Measurements from ENCODE around the gene SPNS3. TPM values are rescaled to one million over a fixed set of nuclear protein-coding genes. Genes with fewer than 3 reads are reported as not detected.
A peak's percentile ranks its signal among the peaks of the same experiment; 100 is the strongest.

The SPNS3 gene
- total RNA-seq, 1 experiment from 2014 or later, result not detected

GRCh38 chr17:4449736-4450135 is 16.0 kb downstream of the SPNS3 start:
- TF ChIP-seq CTCF (IDR thresholded peaks at IDR 0.05; ENCODE audit: insufficient read depth in 1 of 2, low read depth in 1 of 2, low read length in 1 of 2, severe bottlenecking in 1 of 2, unreplicated experiment in 1 of 2), result no peak
- H3K27me3 ChIP-seq (replicated peaks; ENCODE audit: control insufficient read depth, insufficient read depth, low read length), result no peaks in the 10 kb centered on the region
- Mint-ChIP-seq H3K4me1 (ENCODE audit: low read depth, unreplicated experiment) (peaks cover 7% of the 10 kb centered on the region), H3K27ac (ENCODE audit: unreplicated experiment) (no peak overlapping the region), H3K27me3 (ENCODE audit: insufficient read depth, unreplicated experiment) (no peaks in the 10 kb centered on the region), H3K4me3 (ENCODE audit: unreplicated experiment) (no peak overlapping the region), H3K36me3 (ENCODE audit: insufficient read depth, unreplicated experiment) (no peaks in the 10 kb centered on the region), H3K9me3 (ENCODE audit: unreplicated experiment) (no peaks in the 10 kb centered on the region)
- intact Hi-C loops (cut with micrococcal nuclease; ENCODE audit: unreplicated experiment), result loop anchor here (10.0 kb wide), 1 partner anchor 65 kb away; no protein-coding TSS in a partner anchor
- BruUV-seq (replicated peaks), result no TSS peak
- ChIA-PET CTCF (no interaction called here), POLR2A (no interaction called here)
- no peak overlapping the region for H3K4me3 ChIP-seq (ENCODE audit: low read depth, low read length)
- peaks cover 6% of the 10 kb centered on the region for H3K4me1 ChIP-seq
- DNase-seq, result no peak
- H3K9me3 ChIP-seq, result no peaks in the 10 kb centered on the region
- no peaks in the 10 kb centered on the region for H3K36me3 ChIP-seq (ENCODE audit: control insufficient read depth, insufficient read depth, low read length)

- H3K36me3 Mint-ChIP-seq (ENCODE audit: insufficient read depth, unreplicated experiment), result no peaks in the 10 kb centered on the region
- no peaks in the 10 kb centered on the region for H3K27me3 ChIP-seq (replicated peaks; ENCODE audit: control insufficient read depth, insufficient read depth, low read length)
- CTCF ChIA-PET, result no interaction called here
- no peaks in the 10 kb centered on the region for H3K9me3 ChIP-seq
- POLR2A ChIA-PET, result no interaction called here
- H3K4me1 ChIP-seq, result peaks cover 6% of the 10 kb centered on the region
- H3K36me3 ChIP-seq (ENCODE audit: control insufficient read depth, insufficient read depth, low read length), result no peaks in the 10 kb centered on the region
- H3K4me3 Mint-ChIP-seq (ENCODE audit: unreplicated experiment), result no peak overlapping the region
- intact Hi-C loops (cut with micrococcal nuclease; ENCODE audit: unreplicated experiment), result loop anchor here (10.0 kb wide), 1 partner anchor 64 kb away; no protein-coding TSS in a partner anchor
- H3K9me3 Mint-ChIP-seq (ENCODE audit: unreplicated experiment), result no peaks in the 10 kb centered on the region
- DNase-seq, result no peak
- TF ChIP-seq CTCF (IDR thresholded peaks at IDR 0.05; ENCODE audit: insufficient read depth in 1 of 2, low read depth in 1 of 2, low read length in 1 of 2, severe bottlenecking in 1 of 2, unreplicated experiment in 1 of 2), result no peak
- no peak overlapping the region for H3K27ac Mint-ChIP-seq (ENCODE audit: unreplicated experiment)
- H3K4me1 Mint-ChIP-seq (ENCODE audit: low read depth, unreplicated experiment), result peaks cover 7% of the 10 kb centered on the region
- BruUV-seq (replicated peaks), result no TSS peak
- H3K27me3 Mint-ChIP-seq (ENCODE audit: insufficient read depth, unreplicated experiment), result no peaks in the 10 kb centered on the region
- no peak overlapping the region for H3K4me3 ChIP-seq (ENCODE audit: low read depth, low read length)
These were observed 17.1 kb downstream of the SPNS3 start for GRCh38 chr17:4450710-4451316.

- no peak for TF ChIP-seq CTCF (IDR thresholded peaks at IDR 0.05; ENCODE audit: insufficient read depth in 1 of 2, low read depth in 1 of 2, low read length in 1 of 2, severe bottlenecking in 1 of 2, unreplicated experiment in 1 of 2)
- Mint-ChIP-seq H3K4me3 (ENCODE audit: unreplicated experiment) (no peak overlapping the region), H3K36me3 (ENCODE audit: insufficient read depth, unreplicated experiment) (no peaks in the 10 kb centered on the region), H3K4me1 (ENCODE audit: low read depth, unreplicated experiment) (peaks cover 7% of the 10 kb centered on the region), H3K27me3 (ENCODE audit: insufficient read depth, unreplicated experiment) (no peaks in the 10 kb centered on the region), H3K9me3 (ENCODE audit: unreplicated experiment) (no peaks in the 10 kb centered on the region), H3K27ac (ENCODE audit: unreplicated experiment) (peak overlapping the region; percentile 53)
- Histone ChIP-seq H3K4me1 (peaks cover 6% of the 10 kb centered on the region), H3K9me3 (no peaks in the 10 kb centered on the region), H3K4me3 (ENCODE audit: low read depth, low read length) (no peak overlapping the region), H3K27me3 (replicated peaks; ENCODE audit: control insufficient read depth, insufficient read depth, low read length) (no peaks in the 10 kb centered on the region), H3K36me3 (ENCODE audit: control insufficient read depth, insufficient read depth, low read length) (no peaks in the 10 kb centered on the region)
- BruUV-seq (replicated peaks), result no TSS peak
- intact Hi-C loops (cut with micrococcal nuclease; ENCODE audit: unreplicated experiment), result loop anchor here (1.0 to 10.0 kb wide), 2 partner anchors 36 to 61 kb away; no protein-coding TSS in a partner anchor
- ChIA-PET CTCF (no interaction called here), POLR2A (no interaction called here)
- DNase-seq, result peak; percentile 58 to 66
These were observed 20.3 kb downstream of the SPNS3 start for GRCh38 chr17:4453812-4454591.

All from Caco-2 (cell line).